ENCODE measurements around the gene SVOP.

DNA sequence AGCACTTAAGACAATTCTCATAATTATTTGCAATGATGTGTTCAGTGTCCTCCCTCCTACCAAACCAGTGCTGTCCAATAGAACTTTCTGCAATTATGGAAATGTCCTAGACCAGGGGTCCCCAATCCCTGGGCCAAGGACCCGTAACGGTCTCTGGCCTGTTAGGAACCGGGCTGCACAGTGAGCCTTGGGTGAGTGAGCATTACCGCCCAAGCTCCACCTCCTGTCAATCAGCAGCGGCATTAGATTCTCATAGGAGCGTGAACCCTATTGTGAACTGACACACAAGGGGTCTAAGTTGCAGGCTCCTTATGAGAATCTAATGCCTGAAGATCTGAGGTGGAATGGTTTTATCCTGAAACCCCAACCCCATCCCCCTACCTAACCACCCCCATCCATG lies 3.9 kb downstream of the SVOP start:
- TF ChIP-seq, protein P1, sequence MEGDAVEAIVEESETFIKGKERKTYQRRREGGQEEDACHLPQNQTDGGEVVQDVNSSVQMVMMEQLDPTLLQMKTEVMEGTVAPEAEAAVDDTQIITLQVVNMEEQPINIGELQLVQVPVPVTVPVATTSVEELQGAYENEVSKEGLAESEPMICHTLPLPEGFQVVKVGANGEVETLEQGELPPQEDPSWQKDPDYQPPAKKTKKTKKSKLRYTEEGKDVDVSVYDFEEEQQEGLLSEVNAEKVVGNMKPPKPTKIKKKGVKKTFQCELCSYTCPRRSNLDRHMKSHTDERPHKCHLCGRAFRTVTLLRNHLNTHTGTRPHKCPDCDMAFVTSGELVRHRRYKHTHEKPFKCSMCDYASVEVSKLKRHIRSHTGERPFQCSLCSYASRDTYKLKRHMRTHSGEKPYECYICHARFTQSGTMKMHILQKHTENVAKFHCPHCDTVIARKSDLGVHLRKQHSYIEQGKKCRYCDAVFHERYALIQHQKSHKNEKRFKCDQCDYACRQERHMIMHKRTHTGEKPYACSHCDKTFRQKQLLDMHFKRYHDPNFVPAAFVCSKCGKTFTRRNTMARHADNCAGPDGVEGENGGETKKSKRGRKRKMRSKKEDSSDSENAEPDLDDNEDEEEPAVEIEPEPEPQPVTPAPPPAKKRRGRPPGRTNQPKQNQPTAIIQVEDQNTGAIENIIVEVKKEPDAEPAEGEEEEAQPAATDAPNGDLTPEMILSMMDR (IDR thresholded peaks at IDR 0.05; ENCODE audit: low read depth, low read length, poor library complexity, severe bottlenecking): no peak
- TF ChIP-seq EZH2phosphoT487 (IDR thresholded peaks at IDR 0.05; ENCODE audit: borderline replicate concordance, low read length): no peak

Data from DOHH2 (cell line).